Tibial nerve (tissue), 4 donors: ENCODE results near the gene PLEKHG4B. TPM values are rescaled to one million over a fixed set of nuclear protein-coding genes. Genes with fewer than 3 reads are reported as not detected.

Experiments
- DNase-seq, 2 donors: peaks; one replicate each; pipeline ENCODE4 v3.0.0-alpha.2; 2019; ENCODE audit warnings: low spot score in 2 of 2
- H3K27ac ChIP-seq, 4 donors: fragments of 200-600 bp; sonication (generic) in 3 of 4; one replicate each; pipeline ENCODE4 v1.5.1; 2017 to 2019; ENCODE audit warnings: mild to moderate bottlenecking in 1 of 4
- H3K27me3 ChIP-seq, 2 donors: fragments of 200-600 bp; sonication (generic) in 1 of 2; one replicate each; pipeline versions ENCODE4 v1.5.1 to v1.6.0; 2017 to 2019
- H3K36me3 ChIP-seq, 3 donors: fragments of 200-600 bp; sonication (generic); one replicate each; pipeline ENCODE4 v1.5.1; 2018 to 2019
- H3K4me1 ChIP-seq, 4 donors: fragments of 200-600 bp; sonication (generic) in 3 of 4; one replicate each; pipeline ENCODE4 v1.5.1; 2017 to 2019
- H3K4me3 ChIP-seq, 4 donors: fragments of 200-600 bp; sonication (generic) in 3 of 4; one replicate each; pipeline ENCODE4 v1.5.1; 2017 to 2019; ENCODE audit warnings: mild to moderate bottlenecking in 1 of 4, moderate library complexity in 1 of 4
- H3K9me3 ChIP-seq, 4 donors: fragments of 200-600 bp; sonication (generic) in 3 of 4; one replicate each; pipeline ENCODE4 v1.5.1; 2017 to 2019
- EP300 ChIP-seq, 2 donors: sonication (generic); formaldehyde crosslinking; IDR thresholded peaks; one replicate each; pipeline ENCODE4 v1.6.1; 2017; ENCODE audit warnings: antibody characterized with exemption in 2 of 2, mild to moderate bottlenecking in 1 of 2
- POLR2A ChIP-seq, 2 donors: fragments of 450-650 bp; IDR thresholded peaks; one replicate each; pipeline ENCODE4 v1.6.1; 2017; ENCODE audit warnings: antibody characterized with exemption in 2 of 2, mild to moderate bottlenecking in 2 of 2, moderate library complexity in 2 of 2
- WGBS, 2 donors: methylation state at CpG; one replicate each; pipeline ENCODE4 v1.1.5; 2018; 5-methylcytosine and 5-hydroxymethylcytosine counted together
- total RNA-seq, 4 donors: library from RNA; depleted of rRNA; stranded (reverse); fragments of >200 nt; gene quantifications; one replicate each; pipeline ENCODE4 v1.1.0, GENCODE V29; 2016
- TF ChIP-seq, protein P1 (sequence below), 5 experiments: fragments of 200-600 bp in 3 of 5; fragments of 450-650 bp in 2 of 5; sonication (generic) in 3 of 5; IDR thresholded peaks; one replicate each; pipeline ENCODE4 v1.5.1; 2016 to 2019; ENCODE audit warnings: antibody characterized with exemption in 5 of 5, mild to moderate bottlenecking in 3 of 5, moderate library complexity in 2 of 5

The PLEKHG4B gene
- total RNA-seq, 4 donors from 2014 or later = under 0.01 to 0.42 (median 0.26) TPM

DNA sequence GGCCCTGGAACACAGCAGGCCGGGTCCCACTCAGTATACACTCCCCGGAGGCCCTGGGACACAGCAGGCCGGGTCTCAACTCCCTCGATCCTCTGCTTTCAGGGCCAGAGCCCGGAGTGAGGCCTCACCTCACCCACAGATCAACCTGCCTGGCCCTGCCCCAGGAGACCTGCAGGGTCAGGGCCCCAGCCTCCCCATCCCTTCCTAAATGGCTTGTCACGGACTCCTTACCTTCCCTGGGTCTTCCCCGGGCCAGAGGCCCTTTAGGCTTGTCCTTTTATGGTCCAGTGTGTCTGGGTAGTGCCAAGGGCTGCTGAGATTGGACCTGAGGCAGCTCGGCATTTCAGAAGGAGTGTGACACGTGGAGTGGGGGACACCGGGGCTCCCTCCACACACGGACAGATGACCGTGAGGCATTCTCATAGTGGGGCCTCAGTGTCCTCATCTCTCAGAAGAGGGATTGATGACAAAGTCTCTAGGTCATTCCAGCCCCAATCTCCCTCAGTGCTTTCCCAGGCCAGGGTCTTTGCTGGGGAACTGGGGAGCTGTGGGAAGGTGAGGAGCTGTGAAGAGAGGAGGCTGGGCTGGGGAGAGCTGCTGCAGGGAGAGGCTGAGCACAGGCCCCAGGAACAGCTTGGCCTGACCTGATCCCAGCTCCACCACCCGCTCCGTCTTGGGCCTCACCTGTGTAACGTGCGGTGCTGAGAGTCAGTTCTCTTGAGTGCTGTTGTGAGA lies 18.0 kb upstream of the PLEKHG4B start:
- Histone ChIP-seq H3K27me3 (no peaks in the 10 kb centered on the region), H3K9me3 (no peaks in the 10 kb centered on the region), H3K4me3 (no peak overlapping the region), H3K36me3 (no peaks in the 10 kb centered on the region), H3K4me1 (no peaks in the 10 kb centered on the region), H3K27ac (no peak overlapping the region)
- WGBS, 2 donors = 81 to 87% methylated on average over 13 to 15 of the region's 16 CpGs
- no peak for DNase-seq
- TF ChIP-seq, protein P1, sequence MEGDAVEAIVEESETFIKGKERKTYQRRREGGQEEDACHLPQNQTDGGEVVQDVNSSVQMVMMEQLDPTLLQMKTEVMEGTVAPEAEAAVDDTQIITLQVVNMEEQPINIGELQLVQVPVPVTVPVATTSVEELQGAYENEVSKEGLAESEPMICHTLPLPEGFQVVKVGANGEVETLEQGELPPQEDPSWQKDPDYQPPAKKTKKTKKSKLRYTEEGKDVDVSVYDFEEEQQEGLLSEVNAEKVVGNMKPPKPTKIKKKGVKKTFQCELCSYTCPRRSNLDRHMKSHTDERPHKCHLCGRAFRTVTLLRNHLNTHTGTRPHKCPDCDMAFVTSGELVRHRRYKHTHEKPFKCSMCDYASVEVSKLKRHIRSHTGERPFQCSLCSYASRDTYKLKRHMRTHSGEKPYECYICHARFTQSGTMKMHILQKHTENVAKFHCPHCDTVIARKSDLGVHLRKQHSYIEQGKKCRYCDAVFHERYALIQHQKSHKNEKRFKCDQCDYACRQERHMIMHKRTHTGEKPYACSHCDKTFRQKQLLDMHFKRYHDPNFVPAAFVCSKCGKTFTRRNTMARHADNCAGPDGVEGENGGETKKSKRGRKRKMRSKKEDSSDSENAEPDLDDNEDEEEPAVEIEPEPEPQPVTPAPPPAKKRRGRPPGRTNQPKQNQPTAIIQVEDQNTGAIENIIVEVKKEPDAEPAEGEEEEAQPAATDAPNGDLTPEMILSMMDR (IDR thresholded peaks at IDR 0.05) = no peak
- no peak for TF ChIP-seq EP300 (IDR thresholded peaks at IDR 0.05)
- TF ChIP-seq POLR2A (IDR thresholded peaks at IDR 0.05) = no peak

DNA sequence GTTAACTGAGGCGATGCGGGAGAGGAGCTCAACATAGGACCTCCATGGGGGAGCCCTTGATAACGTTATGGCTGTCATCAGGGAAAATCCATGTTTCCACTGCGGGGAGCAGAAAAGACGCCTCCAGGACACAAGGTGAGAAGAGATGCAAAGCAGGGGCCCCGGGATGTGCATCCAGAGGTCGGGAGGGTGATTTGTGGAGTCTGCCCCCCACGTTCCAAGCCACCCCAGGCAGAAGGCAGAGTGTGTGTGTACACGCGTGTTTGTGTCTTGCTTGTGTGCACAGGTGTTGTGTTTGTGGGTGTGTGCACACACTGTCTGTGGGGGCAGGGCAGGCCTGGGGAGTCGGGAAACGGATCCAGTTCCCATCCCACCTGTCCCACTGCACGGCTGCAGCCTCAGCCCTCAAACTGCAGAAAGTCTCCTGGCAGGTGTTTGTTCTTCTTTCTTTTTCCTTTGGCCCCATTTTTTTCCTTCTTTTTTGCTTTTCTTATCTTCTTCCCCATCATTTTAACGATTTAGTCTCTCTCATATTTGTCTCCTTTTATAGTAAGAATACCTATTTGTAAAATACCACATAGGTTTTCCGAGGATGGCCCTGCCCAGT lies 17.4 kb upstream of the PLEKHG4B start:
- no peak for TF ChIP-seq POLR2A (IDR thresholded peaks at IDR 0.05)
- no peak for TF ChIP-seq EP300 (IDR thresholded peaks at IDR 0.05)
- TF ChIP-seq, protein P1 (IDR thresholded peaks at IDR 0.05) = no peak
- Histone ChIP-seq H3K4me1 (no peaks in the 10 kb centered on the region), H3K27me3 (no peaks in the 10 kb centered on the region), H3K27ac (no peak overlapping the region), H3K36me3 (no peaks in the 10 kb centered on the region), H3K9me3 (no peaks in the 10 kb centered on the region), H3K4me3 (no peak overlapping the region)
- no peak for DNase-seq
- WGBS, 2 donors = 80 to 84% methylated on average over 15 of the region's 15 CpGs

GRCh38 chr5:75331-76320 lies 16.3 kb upstream of the PLEKHG4B start:
- 64 to 74% methylated on average over 31 of the region's 31 CpGs for WGBS, 2 donors
- H3K4me1 ChIP-seq = no peaks in the 10 kb centered on the region
- DNase-seq = no peak

GRCh38 chr5:76358-77169 lies 15.4 kb upstream of the PLEKHG4B start:
- H3K4me3 ChIP-seq = no peak overlapping the region
- TF ChIP-seq, protein P1 (IDR thresholded peaks at IDR 0.05) = no peak
- TF ChIP-seq POLR2A (IDR thresholded peaks at IDR 0.05) (no peak), EP300 (IDR thresholded peaks at IDR 0.05) (no peak)
- no peak overlapping the region for H3K27ac ChIP-seq
- no peaks in the 10 kb centered on the region for H3K9me3 ChIP-seq
- no peak for DNase-seq
- 77 to 81% methylated on average over 18 to 22 of the region's 22 CpGs for WGBS, 2 donors
- no peaks in the 10 kb centered on the region for H3K27me3 ChIP-seq
- H3K4me1 ChIP-seq = no peaks in the 10 kb centered on the region
- no peaks in the 10 kb centered on the region for H3K36me3 ChIP-seq

More at GRCh38 chr5:75331-76320, 16.3 kb upstream of the PLEKHG4B start:
- TF ChIP-seq EP300 (IDR thresholded peaks at IDR 0.05) (no peak), POLR2A (IDR thresholded peaks at IDR 0.05) (no peak)
- TF ChIP-seq, protein P1 (IDR thresholded peaks at IDR 0.05) = no peak
- Histone ChIP-seq H3K27me3 (no peaks in the 10 kb centered on the region), H3K36me3 (no peaks in the 10 kb centered on the region), H3K27ac (no peak overlapping the region), H3K9me3 (no peaks in the 10 kb centered on the region), H3K4me3 (no peak overlapping the region)
